GM21423 (cell line): ENCODE measurements around the gene MFAP5.
"Not testable (repeated sequence)": the region's sequence is repeated elsewhere in the genome, so short reads cannot be mapped to it uniquely, and the experiment has no call there.

Experiments used
- ATAC-seq: cut with Tn5 transposase; IDR thresholded peaks from one replicate; pipeline ENCODE4 v1.9.1; 2021; ENCODE audit warnings: mild to moderate bottlenecking, moderate library complexity; ENCODE audit not compliant: unreplicated experiment

MFAP5 gene

GRCh38 chr12:8635342-8636006, 27.2 kb downstream of the MFAP5 start:
- not testable (repeated sequence) for ATAC-seq

- ATAC-seq = peak; percentile 1
Measured at GRCh38 chr12:8630131-8630530, 32.5 kb downstream of the MFAP5 start.

DNA sequence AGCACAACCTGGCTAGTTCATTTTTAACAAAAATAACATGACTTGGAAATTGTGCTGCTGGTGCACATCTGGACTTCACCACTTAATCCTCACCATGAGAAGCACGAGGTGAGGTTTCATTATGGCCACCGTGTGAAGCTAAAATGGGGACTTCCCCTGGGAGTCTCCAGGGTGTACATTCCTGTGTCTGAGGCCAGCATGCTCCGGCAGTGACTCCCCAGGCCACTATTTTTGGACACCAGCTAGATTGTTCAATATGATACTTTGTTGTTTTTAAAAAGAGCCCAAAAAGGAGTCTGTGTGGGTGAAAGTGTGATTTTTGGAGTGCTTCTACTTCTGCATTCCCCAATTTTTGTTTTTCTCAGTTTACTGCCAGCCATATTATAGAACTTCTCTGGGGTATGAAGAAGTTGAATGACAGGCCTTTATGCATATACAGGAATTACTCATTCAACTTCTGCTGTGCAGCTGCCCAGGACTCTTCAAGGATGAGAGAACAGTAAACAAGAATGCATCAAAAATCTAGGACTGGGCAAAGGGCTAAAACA, 33.1 kb downstream of the MFAP5 start:
- peak; percentile 90 for ATAC-seq

DNA sequence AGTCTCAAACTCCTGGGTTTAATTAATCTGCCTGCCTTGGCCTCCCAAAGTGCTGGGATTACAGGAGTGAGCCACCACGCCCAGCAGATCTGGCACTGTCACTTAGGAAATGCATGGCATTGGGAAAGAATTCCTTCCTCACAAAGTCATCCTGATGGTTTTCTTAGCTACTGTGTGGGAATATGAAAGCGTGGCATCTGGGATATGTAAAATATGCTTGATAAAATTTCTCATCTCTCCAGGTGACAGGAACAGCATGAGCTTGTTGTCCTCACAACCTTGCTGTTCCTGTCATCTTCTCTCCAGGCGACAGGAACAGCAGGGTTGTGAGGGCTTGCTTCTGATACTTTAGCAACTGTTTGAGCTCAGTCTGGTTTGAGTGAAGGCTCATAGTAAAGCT, 33.9 kb downstream of the MFAP5 start:
- ATAC-seq = no peak

- not testable (repeated sequence) for ATAC-seq
Measured at GRCh38 chr12:8624750-8625149, 37.9 kb downstream of the MFAP5 start.

- ATAC-seq = no peak
Measured at GRCh38 chr12:8622646-8623045, 40.0 kb downstream of the MFAP5 start.

DNA sequence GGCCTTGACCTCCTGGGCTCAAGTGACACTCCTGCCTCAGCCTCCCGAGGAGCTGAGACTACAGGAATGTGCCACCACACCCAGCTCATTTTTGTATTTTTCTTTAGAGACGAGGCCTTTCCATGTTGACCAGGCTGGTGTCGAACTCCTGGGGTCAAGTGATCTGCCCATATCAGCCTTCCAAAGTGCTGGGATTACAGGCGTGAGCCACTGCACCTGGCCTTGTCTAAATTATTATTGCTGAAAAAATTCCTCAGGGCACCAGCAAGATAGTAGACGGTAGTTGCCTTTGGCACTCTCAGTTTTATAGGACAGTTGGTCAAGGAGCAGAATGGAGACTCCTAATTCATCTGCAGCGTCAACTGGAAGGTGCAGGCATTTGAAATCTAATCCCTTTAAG, 47.4 kb downstream of the MFAP5 start:
- ATAC-seq = no peak

DNA sequence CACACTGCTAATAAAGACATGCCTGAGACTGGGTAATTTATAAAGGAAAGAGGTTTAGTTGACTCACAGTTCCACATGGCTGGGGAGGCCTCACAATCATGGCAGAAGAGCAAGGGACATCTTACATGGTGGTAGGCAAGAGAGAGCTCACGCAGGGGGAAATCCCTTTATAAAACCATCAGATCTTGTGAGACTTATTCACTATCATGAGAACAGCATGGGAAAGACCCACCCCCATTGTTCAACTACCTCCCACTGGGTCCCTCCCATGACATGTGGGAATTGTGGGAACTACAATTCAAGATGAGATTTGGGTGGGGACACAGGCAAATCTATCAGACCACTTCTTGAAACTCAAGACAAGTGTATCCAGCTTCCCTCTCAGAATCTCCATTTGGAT, 48.7 kb downstream of the MFAP5 start:
- not testable (repeated sequence) for ATAC-seq

- no peak for ATAC-seq
Measured at GRCh38 chr12:8612629-8613028, 50.0 kb downstream of the MFAP5 start, which contains the start of gene AICDA. Gene AICDA, minus strand, starts transcription at chr12:8612859. Its CDS starts 92 bp downstream, at chr12:8612767.

GRCh38 chr12:8609061-8609570, 53.5 kb downstream of the MFAP5 start:
- no peak for ATAC-seq

- no peak for ATAC-seq
Measured at GRCh38 chr12:8606890-8607289, 55.7 kb downstream of the MFAP5 start.

DNA sequence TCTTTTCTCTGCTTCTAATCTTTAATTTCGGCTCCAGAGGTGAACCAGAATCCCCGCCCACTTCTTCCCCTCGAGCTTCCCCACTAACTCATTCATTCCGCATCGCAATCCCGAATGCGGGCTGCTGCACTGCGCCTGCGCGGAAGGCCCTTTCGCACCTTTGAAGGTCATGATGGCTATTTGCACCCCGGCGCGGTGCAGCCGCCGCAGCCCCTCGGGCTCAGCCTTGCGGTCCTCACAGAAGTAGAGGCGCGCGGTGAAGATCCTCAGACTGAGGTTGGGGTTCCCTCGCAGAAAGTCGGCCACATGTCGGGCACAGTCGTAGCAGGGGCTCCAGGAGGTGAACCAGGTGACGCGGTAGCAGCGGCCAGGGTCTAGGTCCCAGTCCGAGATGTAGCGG, 57.6 kb downstream of the MFAP5 start:
- ATAC-seq = no peak

DNA sequence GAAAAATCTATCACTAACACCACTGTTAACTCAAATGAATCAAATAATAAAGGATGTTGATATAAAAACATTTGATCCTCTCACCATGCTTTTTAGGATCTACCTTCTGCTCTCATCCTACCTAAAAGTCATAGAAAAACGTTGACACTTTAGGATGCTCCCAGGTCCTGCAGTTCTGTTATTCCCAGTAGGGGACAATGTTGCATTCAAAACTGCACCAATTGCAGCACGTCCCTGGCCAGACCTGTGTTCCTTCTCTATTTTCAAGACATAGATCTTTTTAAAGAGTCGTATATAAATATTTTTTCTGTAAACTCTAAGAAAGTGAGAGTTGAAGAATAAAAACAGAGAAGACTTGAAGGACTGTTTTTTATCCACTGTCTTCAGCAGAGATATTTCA, 58.8 kb downstream of the MFAP5 start:
- no peak for ATAC-seq

GRCh38 chr12:8603286-8603685, 59.3 kb downstream of the MFAP5 start:
- ATAC-seq = no peak

DNA sequence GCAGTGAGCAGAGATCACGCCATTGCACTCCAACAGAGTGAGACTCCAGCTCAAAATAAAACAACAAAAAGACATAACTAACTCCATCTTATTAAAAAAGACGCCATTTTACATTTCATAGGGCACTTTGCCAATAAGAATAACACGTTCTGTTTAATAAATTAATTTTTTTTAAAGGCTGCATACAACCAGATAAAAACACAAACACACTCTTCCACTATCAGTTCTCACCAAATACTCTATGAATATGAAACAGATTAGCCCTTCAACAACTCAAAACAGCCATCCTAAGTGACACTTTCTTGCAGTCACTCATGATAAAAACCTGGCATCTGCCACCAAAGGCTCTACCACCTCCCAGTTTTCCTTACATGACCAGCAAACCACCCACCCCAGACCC, 66.1 kb downstream of the MFAP5 start:
- ATAC-seq = no peak
